ENCODE data around the gene SAFB.

Gene SAFB

DNA sequence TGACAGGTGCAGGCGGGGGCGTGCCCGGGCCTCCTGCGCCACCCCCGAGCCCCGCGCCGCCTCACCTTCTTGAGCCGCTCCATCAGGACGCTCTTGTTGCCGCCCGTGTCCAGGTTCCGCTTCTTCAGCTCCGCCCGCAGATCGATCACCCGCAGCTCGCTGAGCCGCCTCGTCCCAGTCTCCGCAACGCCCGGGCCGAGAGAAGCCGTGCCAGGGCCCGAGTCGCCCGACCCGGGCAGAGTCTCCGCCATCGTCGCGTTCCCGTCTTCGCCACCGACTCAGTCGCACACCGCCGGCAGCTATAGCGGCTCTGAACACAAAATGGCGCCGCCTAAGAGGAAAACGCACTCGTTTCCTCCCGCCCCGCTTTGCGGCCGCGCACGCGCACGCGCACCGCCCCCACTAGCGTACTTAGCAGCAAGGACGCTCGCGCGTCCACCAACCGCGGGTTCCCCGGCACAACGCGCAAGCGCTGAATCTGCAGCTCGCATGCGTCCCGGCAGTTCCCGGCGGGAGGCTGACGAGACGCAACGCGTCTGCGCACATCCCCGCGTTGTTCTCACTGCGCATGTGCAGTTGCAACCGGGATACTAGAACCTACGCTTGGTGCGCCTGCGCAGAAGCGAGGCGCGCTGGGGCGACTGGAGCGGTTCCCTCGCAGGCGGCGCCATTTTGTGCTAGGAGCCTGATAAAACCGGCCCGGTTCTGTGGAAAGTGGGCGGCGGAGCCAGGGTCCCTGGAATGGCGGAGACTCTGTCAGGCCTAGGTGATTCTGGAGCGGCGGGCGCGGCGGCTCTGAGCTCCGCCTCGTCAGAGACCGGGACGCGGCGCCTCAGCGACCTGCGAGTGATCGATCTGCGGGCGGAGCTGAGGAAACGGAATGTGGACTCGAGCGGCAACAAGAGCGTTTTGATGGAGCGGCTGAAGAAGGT, at the start of gene SAFB, which contains the start of gene SAFB2:
Gene SAFB (plus strand): TSS at position 619 of the 932 bp plus-strand sequence. CDS start 123 bp downstream, at position 742.
Gene SAFB2 (minus strand): TSS at position 312 of the 932 bp plus-strand sequence. CDS start 61 bp downstream, at position 251.
- in situ Hi-C loops (cut with MboI; ENCODE audit: low sequenced_read_pairs): no loop called here

DNA sequence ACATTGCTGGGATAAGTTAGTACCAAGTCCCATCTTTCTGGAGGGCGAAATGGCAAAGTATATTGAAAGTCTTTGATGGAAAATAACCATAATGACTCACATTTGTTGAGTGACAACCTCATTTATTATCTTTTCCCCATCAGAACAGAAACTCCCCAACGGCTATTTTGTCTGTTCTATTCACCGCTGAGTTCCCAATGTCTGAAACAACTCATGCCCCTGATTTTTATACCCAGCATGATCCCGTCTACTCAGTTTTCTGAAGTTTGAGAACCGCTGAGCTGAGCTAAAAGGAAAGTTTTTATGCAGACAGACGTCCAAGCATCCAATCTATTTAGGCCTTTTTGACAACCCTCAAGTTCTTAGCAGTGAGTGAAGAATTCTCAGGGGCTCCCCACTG, 47.3 kb upstream of the SAFB start:
- in situ Hi-C loops (cut with MboI; ENCODE audit: low sequenced_read_pairs): no loop called here

DNA sequence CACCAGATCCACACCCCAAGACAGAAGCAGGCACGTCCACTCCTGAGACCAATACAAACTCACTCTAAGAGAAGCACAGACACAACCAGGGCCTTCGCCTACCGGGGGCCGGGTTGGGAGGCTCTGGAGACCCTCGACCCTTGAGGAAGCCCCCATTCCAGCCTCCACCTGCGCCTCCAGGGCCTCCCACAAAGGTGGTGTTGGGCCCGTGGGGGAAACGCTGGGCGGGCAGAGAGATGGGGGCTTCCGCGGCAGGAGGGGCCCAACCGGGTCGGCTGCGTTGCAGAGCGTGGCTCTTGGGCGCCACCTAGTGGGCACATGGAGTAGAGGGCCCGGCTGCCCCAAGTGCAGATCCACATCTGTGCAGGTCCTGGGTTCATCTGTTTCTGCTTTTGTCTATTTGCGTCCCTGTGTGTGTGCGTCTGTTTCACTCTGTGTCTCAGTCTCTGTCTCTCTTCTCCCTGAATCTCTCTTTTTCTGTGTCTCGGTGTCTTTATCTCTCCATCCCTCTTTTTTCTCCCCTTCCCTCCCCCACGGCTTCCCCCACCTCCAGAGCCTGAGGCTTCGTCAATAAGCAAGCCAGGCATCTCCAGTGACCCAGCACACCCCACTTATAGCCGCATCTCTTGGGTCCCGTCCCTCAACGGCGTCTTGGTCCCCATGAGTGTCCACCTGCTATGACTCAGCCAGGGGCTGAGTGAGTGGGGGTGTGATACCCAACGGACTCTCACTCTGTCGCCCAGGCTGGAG, 44.6 kb upstream of the SAFB start:
- in situ Hi-C loops (cut with MboI; ENCODE audit: low sequenced_read_pairs): no loop called here

DNA sequence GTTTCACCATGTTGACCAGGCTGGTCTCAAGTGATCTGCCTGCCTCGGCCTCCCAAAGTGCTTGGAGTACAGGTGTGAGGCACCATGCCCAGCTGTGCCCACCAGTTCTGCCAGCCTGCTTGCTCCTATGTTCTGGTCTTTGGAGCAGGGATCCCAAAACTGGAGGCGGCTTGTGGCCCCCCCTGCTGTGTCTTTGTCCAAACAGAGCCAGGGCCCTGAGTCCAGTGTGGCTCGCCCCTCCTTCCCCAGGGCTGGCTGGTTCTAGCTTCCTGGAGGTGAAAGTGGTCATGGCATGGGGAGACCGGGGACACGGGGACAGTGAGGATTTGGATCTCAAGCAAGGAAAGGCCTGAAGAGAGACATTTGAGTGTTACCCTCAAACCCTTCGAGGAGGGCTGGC, 43.6 kb upstream of the SAFB start:
- in situ Hi-C loops (cut with MboI; ENCODE audit: low sequenced_read_pairs): no loop called here

DNA sequence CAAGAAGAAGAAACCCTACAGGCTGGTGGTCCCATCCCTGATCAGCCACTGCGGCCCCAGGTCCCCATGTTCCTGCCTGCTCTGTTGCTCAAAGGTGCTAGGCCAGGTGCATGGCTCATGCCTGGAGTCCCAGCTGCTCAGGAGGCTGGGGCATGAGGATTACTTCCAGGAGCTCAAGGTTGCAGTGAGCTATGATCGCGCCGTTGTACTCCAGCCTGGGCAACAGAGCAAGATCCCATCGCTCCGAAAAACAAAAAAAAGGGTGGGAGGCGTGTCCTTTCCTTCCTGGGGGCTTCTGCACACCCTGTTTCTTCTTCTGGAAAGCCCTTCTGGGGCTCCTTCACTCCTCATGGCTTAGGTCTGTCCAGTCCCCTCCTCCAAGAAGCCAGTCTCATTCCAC, 43.2 kb upstream of the SAFB start:
- in situ Hi-C loops (cut with MboI; ENCODE audit: low sequenced_read_pairs): no loop called here

DNA sequence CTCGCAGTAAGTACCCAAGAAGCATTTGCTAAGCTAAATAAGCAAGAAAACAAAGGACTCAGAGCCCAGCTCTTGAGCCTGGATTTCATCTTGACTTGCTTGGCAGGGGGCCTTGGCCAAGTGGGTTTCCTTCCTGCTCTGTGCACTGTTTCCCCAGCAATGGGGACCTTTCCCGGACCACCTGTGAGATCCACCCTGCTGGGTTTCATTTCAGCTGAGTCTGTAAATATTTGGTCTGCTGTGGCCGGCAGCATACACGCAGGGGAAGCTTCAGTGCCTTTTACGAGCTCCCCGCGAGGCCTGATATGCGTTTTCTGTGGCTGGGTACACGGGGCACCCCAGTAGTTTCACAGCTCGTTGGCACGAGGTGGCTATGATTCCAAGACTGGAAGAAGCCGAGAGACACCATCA, 42.7 kb upstream of the SAFB start:
- in situ Hi-C loops (cut with MboI; ENCODE audit: low sequenced_read_pairs): no loop called here

DNA sequence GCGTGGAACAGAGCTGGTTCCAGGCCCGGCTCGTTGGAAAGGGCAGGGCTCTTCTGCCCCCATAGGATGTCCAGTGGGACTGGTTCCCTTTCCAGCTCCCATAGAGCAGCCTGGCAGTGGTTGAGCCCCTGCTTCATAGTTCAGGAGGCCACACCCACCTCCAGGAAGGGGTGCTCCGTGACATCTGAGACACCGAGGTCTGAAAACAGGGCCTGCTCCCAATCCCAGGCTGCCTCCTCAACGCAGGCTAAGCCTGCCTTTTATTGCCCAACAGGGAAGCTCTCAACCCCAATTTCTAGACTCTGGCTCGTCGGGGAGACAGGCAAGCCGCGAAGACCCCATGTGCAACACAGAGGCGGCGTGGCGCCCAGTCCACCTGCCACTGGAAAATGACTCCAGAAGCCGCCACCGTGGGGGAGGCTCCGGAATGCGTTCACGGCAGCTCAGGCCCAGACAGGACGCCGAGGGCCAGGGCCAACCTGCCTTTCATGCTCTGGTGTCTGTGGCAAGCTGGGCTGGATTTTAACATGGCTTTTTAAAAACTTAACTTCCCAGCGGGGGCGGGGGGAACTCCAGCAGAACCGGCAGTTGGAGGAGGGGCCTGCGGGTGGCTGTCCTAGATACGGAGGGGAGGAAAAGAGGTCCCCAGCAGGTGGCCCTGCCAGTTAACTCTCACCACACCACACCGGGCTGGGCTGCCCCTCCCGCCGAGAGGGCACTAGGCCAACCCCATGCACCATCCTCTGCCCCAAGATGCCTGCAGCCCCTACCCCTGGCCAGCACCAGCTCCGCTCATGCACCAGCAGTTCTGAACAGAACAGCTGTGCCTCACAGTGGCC, 37.2 kb upstream of the SAFB start:
- in situ Hi-C loops (cut with MboI; ENCODE audit: low sequenced_read_pairs): no loop called here

DNA sequence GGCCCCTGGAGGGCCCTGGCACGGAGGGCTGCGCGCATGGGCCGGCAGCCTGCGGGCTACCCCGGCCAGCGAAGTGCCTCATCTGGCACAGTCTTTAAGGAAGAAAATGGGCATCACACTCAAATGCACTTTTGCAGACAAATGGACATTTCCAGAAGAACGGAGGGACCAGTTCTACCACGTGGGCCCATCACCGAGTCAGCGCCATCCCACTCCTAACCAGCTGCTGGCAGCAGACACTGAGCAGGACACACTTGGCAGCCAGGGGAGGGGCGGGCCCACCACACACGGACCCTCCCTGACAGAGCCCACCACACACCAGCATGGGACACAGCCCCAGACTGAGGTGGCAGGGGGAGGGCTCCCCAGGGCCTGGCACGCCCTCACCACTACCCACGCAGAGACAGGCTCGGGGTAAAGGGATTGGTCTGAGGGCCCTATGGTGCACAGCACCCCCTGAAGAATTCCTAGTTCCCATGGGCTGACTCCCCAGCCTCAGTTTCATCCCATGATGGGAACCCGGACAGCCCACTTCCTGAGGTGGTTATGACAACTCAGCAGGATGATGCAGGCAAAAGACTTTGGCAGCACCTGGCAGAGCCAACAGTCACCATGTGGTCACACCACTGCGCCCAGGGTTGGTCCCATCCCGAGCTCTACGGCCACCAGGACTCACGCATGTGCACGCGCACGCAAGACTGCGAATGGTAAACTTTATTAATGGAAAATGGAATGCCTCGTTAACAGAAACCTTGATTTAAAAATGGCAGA, 36.4 kb upstream of the SAFB start:
- in situ Hi-C loops (cut with MboI; ENCODE audit: low sequenced_read_pairs): no loop called here

DNA sequence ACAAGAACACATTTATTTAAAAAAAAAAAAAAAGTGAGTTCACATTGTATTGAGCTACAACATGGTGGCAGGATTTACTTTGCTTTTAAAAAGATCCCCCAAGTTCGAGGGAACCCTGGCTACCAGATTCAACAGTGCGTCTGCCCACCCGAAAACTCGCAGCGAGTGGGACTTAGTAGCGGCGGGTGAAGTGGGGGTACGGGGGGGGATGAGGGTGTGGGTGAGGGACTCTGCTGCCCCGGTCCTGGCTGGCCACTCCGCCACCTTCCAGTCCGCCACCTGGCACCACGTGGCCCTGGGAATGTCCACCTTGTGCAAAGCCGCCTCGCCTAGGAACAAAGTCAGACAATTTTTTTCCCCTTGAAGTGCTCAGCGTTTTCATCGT, 35.8 kb upstream of the SAFB start:
- in situ Hi-C loops (cut with MboI; ENCODE audit: low sequenced_read_pairs): no loop called here

DNA sequence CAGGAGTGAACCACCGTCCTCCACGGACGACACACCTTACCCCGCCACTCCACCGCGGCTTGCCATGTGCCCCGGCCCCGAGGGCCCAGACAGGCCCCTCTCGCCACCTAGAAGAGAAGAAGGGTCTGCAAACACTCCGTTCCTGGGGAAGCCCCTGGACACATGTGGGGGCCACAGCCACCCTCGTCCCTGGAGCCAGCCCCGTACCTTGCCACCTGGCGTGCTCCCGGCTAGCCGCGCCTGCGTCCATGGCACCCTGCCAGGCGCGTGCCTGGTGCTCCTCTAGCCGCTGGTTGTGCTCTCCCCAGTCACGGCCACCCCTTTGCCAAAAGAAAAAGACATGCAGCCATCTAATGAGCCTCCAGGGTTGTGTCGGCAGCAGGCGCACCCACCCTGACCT, 35.2 kb upstream of the SAFB start:
- in situ Hi-C loops (cut with MboI; ENCODE audit: low sequenced_read_pairs): no loop called here

DNA sequence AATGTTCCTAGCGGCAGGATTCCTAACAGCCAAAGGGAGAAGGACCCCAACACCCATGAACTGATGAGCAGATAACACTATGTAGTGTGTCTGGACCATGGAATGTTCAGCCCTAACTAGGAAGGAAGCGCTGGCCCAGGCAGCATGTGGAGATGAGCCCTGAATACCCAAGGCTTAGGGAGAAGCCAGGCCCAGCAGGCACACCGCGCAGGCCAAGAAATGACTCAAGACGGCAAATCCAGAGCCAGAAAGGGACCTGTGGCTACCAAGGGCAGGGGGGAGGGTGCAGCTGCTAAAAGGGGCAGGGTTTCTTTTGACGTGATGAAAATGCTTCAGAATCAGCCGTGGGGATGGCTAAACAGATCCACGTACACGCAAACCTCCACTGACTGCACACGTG, 34.4 kb upstream of the SAFB start:
- in situ Hi-C loops (cut with MboI; ENCODE audit: low sequenced_read_pairs): no loop called here

DNA sequence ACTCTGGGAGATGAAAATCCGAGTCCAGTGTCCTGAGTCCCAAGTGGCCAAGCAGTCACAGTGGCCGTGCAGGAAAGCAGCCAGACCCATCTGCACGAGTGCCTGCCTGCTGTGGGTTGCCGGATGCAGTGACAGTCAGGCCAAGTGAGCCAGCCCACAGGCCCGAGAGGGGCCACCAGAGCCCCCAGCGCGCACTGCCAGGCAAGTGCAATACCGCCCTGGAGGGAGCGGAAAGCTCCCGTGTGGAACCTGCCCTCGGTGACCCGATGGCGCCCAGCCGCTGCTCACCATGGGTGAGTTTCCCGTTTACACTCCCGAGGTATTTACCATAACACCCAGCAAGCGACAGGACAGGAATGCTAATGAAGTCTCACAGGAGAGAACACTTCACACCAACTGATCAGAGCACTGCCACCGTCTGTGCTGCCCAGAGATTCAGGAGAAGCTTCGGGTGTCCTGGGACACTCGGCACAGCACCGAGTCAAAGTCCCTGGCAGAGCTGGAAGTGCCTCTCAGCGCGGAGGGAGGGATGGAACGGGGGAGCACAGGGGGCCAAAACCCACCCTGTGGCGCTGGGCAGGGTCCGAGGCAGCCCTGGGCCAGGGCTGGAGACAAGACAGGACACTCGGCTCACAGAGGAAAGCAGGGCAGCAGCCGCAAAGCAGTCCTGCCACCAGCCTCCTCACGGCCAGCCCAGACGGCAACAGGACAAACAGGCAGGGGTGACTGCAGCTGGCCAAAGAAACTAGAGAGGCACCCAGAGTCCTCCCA, 33.8 kb upstream of the SAFB start:
- in situ Hi-C loops (cut with MboI; ENCODE audit: low sequenced_read_pairs): no loop called here

DNA sequence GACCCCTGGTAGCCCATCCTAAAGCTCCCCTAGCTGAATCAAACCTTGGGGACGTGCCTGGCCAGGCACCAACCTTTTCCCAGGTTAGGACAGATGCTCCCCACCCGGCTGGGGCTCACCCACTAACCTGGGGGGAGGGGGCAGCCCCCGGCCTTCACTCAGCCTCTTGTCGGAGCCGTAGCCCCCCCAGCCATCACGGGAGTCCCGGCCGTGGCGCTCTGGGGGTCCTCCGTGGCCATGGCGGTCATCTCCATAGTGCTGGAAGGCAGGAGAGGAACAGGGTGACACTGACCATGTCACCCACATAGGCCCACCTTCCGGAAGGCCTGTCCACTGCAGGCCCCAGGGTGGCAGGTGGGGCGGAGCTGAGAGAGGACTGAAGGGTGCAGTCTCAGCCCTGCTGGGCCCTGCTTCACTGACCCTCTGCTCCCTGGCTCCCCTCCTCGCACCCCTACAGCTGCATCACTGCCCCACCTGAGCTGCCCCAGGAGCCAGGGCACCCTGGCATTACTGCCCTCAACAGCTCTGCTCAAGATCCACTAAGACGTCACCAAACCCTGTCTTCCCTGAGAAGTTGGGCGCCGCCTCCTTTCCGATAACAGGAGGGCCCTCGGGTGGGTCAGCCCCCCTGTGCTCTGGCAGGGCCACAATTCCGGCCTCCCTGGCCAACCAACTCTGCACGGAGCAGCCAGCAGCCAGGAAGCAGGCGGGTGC, 32.6 kb upstream of the SAFB start:
- in situ Hi-C loops (cut with MboI; ENCODE audit: low sequenced_read_pairs): no loop called here

DNA sequence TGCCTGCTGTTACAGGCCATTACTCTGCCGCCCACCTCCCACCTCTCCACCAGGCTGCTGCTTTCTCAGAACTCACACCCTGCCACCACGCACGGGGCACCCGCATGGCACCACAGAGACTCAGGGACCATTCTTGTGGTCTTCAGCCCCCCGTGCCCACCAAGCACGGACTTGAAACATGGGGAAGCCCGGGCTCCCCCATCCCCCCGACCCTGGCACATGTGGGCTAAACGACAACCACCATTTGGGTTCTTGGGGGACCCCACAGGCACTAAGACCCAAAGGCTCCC, 32.1 kb upstream of the SAFB start:
- in situ Hi-C loops (cut with MboI; ENCODE audit: low sequenced_read_pairs): no loop called here

DNA sequence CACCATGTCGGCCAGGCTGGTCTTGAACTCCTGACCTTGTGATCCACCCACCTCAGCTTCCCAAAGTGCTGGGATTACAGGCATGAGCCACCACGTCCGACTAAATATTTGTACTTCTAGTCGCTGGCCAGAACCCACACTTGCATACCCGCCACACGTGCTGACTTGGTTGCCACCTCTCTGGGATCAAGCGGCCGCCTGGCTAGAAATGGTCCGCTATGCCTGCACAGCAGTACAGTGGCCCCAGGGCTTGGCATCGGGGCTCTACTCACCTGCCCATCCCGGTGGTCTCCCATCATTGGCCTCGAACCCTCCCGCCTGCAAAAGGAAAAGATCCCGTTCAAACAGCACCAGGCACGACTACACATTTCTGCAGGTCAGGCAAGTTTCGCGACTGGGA, 31.4 kb upstream of the SAFB start:
- in situ Hi-C loops (cut with MboI; ENCODE audit: low sequenced_read_pairs): no loop called here

DNA sequence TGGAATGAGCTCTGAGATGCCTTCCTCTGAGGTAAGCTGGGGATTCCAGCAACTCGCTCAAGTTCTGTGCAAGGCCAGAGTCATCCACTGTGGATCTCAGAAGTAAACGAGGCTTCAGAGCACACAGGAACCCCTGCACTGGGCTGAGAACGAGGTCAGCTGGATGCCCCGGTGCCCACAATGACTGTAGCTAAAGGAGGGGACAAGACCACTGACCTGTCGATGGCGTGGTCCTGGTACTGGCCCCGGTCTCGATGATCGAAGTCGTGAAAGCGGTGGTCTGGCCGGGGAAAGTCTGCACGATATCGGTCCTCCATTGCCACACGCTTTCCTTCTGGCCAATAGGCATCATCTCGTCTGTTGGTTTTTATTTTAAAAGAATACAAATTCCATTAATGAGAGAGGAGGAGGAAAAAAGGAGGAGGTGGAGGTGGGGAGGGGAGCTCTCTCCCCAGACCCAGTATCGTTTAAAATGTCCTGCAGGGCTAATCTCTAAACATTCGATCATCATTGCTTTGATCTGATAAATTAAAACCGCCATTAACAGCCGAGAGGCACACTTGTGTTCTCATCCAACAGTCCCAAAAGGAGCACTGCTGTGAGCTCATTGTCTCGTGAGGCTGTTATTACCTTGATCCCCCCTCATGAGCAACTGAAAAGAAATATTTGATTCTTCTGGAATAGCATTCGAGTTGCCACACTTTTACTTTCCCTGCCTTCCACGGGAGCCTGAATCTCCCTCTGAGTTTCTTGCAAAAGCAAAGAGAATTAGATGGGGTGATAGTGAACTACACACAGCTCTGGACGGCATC, 30.1 kb upstream of the SAFB start:
- in situ Hi-C loops (cut with MboI; ENCODE audit: low sequenced_read_pairs): no loop called here

DNA sequence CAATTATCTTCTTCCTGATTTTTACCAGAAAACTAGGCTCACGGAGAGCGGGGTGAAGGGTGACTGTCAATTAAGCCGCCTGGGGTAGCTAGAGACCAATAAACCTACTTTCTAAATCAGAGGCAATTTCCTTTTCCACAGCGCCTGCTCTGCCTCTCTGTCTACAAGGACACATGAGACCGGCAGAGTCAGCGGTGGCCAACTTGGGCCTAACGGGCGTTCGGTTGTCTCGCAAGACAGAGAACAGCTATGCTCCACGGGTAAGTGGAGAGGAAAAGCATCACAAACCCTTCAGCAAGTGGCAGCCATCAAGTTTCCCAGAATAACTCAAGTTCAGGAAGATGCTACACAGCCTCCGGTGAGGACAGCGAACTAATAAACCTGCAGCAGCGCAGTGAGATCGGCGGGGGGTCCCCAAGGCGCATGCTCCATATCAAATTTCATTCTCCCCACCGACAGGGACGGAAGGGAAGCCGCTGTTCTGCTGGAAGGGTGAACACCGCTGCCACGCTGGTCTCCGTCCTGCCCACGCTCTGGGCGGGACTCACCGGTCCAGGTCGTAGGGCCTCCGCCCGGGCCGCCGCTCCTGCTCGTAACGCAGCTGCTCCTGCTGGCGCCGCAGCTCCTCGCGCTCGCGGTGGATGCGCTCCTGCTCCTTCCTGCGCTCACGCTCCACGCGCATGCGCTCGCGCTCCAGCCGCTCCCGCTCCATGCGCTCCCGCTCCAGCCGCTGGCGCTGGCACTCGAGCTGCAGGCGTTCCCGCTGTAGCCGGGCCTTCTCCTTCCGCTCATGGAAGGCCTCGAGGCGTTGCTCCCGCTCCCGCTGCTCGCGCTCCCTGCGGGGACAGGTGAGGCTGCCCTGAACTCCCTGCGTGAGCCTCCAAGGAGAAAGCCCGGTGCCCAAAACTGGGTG, 29.3 kb upstream of the SAFB start:
- in situ Hi-C loops (cut with MboI; ENCODE audit: low sequenced_read_pairs): no loop called here
